Fibroblast of the conjunctiva (primary cell): ENCODE measurements around the gene PARVB.

Experiments
- DNase-seq: peaks from one replicate; pipeline ENCODE4 v3.0.0-alpha.2; 2010; ENCODE audit warnings: low read depth

Gene PARVB

GRCh38 chr22:44028091-44028490, 4.0 kb downstream of the PARVB start:
- no peak for DNase-seq

GRCh38 chr22:44029069-44029468, 5.0 kb downstream of the PARVB start:
- no peak for DNase-seq

- DNase-seq: no peak
Observed at GRCh38 chr22:44030051-44030701, 6.1 kb downstream of the PARVB start.

GRCh38 chr22:44030702-44031082, 6.6 kb downstream of the PARVB start:
- no peak for DNase-seq

GRCh38 chr22:44031158-44031952, 7.3 kb downstream of the PARVB start:
- no peak for DNase-seq

GRCh38 chr22:44032126-44032730, 8.1 kb downstream of the PARVB start:
- DNase-seq: peak; percentile 36

GRCh38 chr22:44033287-44033686, 9.2 kb downstream of the PARVB start:
- DNase-seq: no peak

GRCh38 chr22:44033694-44034093, 9.6 kb downstream of the PARVB start:
- DNase-seq: no peak

GRCh38 chr22:44037519-44038375, 13.6 kb downstream of the PARVB start:
- DNase-seq: peak; percentile 82

GRCh38 chr22:44039566-44040171, 15.6 kb downstream of the PARVB start:
- DNase-seq: no peak

GRCh38 chr22:44042249-44043218, 18.4 kb downstream of the PARVB start:
- DNase-seq: peak; percentile 34

GRCh38 chr22:44045145-44045544, 21.0 kb downstream of the PARVB start:
- DNase-seq: no peak

GRCh38 chr22:44046485-44047141, 22.5 kb downstream of the PARVB start:
- DNase-seq: no peak

- no peak for DNase-seq
Observed at GRCh38 chr22:44047891-44048301, 23.8 kb downstream of the PARVB start.

GRCh38 chr22:44049486-44050231, 25.6 kb downstream of the PARVB start:
- DNase-seq: no peak

GRCh38 chr22:44050766-44051355, 26.8 kb downstream of the PARVB start:
- DNase-seq: no peak

GRCh38 chr22:44051358-44051757, 27.3 kb downstream of the PARVB start:
- no peak for DNase-seq

GRCh38 chr22:44051961-44052360, 27.9 kb downstream of the PARVB start:
- DNase-seq: no peak

- no peak for DNase-seq
Observed at GRCh38 chr22:44055805-44056204, 31.7 kb downstream of the PARVB start.
